H9 (cell line): ENCODE measurements around the gene ZNF264. TPM values are rescaled to one million over a fixed set of nuclear protein-coding genes. Genes with fewer than 3 reads are reported as not detected.

ENCODE experiments used
- DNase-seq: peaks from one replicate; pipeline ENCODE4 v3.0.0-alpha.2; 2017
- H2AFZ ChIP-seq: one replicate; pipeline ENCODE4 v1.6.1; 2013; ENCODE audit warnings: mild to moderate bottlenecking, low read length, control low read depth, moderate library complexity
- H2AK5ac ChIP-seq: 2 replicates; pipeline ENCODE4 v1.6.1; 2013; ENCODE audit warnings: low read length, control low read depth, mixed read lengths; ENCODE audit not compliant: insufficient read length
- H2BK120ac ChIP-seq: one replicate; pipeline ENCODE4 v1.6.1; 2013; ENCODE audit warnings: low read depth, mild to moderate bottlenecking, low read length, control low read depth, inconsistent platforms; ENCODE audit not compliant: poor library complexity, severe bottlenecking
- H2BK12ac ChIP-seq: 2 replicates; pipeline ENCODE4 v1.6.1; 2013; ENCODE audit warnings: low read length, control low read depth, mixed read lengths, low read depth; ENCODE audit not compliant: insufficient read length
- H2BK15ac ChIP-seq: 2 replicates; pipeline ENCODE4 v1.6.1; 2013; ENCODE audit warnings: low read depth, low read length, control low read depth
- H2BK20ac ChIP-seq: one replicate; pipeline ENCODE4 v1.6.1; 2013; ENCODE audit warnings: low read depth, mild to moderate bottlenecking, low read length, control low read depth, inconsistent platforms; ENCODE audit not compliant: poor library complexity, severe bottlenecking
- H2BK5ac ChIP-seq: 2 replicates; pipeline ENCODE4 v1.6.1; 2013; ENCODE audit warnings: low read length, control low read depth, mixed read lengths; ENCODE audit not compliant: insufficient read length
- H3K14ac ChIP-seq: 2 replicates; pipeline ENCODE4 v1.6.1; 2013; ENCODE audit warnings: low read length, control low read depth; ENCODE audit not compliant: insufficient read depth
- H3K18ac ChIP-seq: 2 replicates; pipeline ENCODE4 v1.6.1; 2013; ENCODE audit warnings: low read depth, mild to moderate bottlenecking, mixed read lengths, low read length, control low read depth; ENCODE audit not compliant: insufficient read length
- H3K23ac ChIP-seq: 2 replicates; pipeline ENCODE4 v1.6.1; 2013; ENCODE audit warnings: low read length, control low read depth, mixed read lengths, low read depth; ENCODE audit not compliant: insufficient read length
- H3K23me2 ChIP-seq: 2 replicates; pipeline ENCODE4 v1.6.1; 2013; ENCODE audit warnings: low read depth, mild to moderate bottlenecking, mixed read lengths, low read length, control low read depth; ENCODE audit not compliant: insufficient read length, poor library complexity, severe bottlenecking
- H3K27ac ChIP-seq: 2 replicates; pipeline ENCODE4 v1.5.1; 2013; ENCODE audit warnings: low read length, control low read depth, mixed read lengths, low read depth; ENCODE audit not compliant: insufficient read length
- H3K27me3 ChIP-seq: 2 replicates; pipeline ENCODE4 v1.6.1; 2013; ENCODE audit warnings: low read length, control low read depth, inconsistent platforms; ENCODE audit not compliant: insufficient read depth
- H3K4ac ChIP-seq: 2 replicates; pipeline ENCODE4 v1.6.1; 2013; ENCODE audit warnings: low read depth, mild to moderate bottlenecking, control low read depth, inconsistent platforms, low read length, moderate library complexity
- H3K4me1 ChIP-seq: 2 replicates; pipeline ENCODE4 v1.6.1; 2013; ENCODE audit warnings: low read length, control low read depth, inconsistent platforms; ENCODE audit not compliant: insufficient read depth
- H3K4me2 ChIP-seq: 2 replicates; pipeline ENCODE4 v1.6.1; 2013; ENCODE audit warnings: low read length, control low read depth, mixed read lengths; ENCODE audit not compliant: insufficient read length, insufficient read depth
- H3K56ac ChIP-seq: 2 replicates; pipeline ENCODE4 v1.6.1; 2013; ENCODE audit warnings: low read depth, mild to moderate bottlenecking, mixed read lengths, low read length, control low read depth; ENCODE audit not compliant: insufficient read length
- H3K79me1 ChIP-seq: 2 replicates; pipeline ENCODE4 v1.6.1; 2013; ENCODE audit warnings: low read depth, mild to moderate bottlenecking, moderate library complexity, low read length, control low read depth, inconsistent platforms; ENCODE audit not compliant: insufficient read depth, poor library complexity, severe bottlenecking
- H3K79me2 ChIP-seq: 2 replicates; pipeline ENCODE4 v1.6.1; 2013; ENCODE audit warnings: low read length, control low read depth, inconsistent platforms; ENCODE audit not compliant: insufficient read depth
- H3K9ac ChIP-seq: 2 replicates; pipeline ENCODE4 v1.6.1; 2013; ENCODE audit warnings: low read length, control low read depth, mixed read lengths; ENCODE audit not compliant: insufficient read length; ENCODE audit errors: extremely low read depth
- H3K9me3 ChIP-seq: one replicate; pipeline ENCODE4 v1.6.1; 2013; ENCODE audit warnings: low read depth, low read length, inconsistent platforms; ENCODE audit not compliant: control insufficient read depth
- H3T11ph ChIP-seq: one replicate; pipeline ENCODE4 v1.6.1; 2013; ENCODE audit warnings: mild to moderate bottlenecking, low read length, control low read depth, inconsistent platforms
- H4K20me1 ChIP-seq: one replicate; pipeline ENCODE4 v1.6.1; 2013; ENCODE audit not compliant: control insufficient read depth, insufficient read length, insufficient read depth
- H4K5ac ChIP-seq: 2 replicates; pipeline ENCODE4 v1.6.1; 2013; ENCODE audit warnings: low read depth, mild to moderate bottlenecking, mixed read lengths, low read length, control low read depth; ENCODE audit not compliant: insufficient read length
- H4K8ac ChIP-seq: replicated peaks from 2 replicates; pipeline ENCODE4 v1.6.1; 2013; ENCODE audit warnings: low read length, control low read depth, mixed read lengths, low read depth; ENCODE audit not compliant: insufficient read length
- H4K91ac ChIP-seq: 2 replicates; pipeline ENCODE4 v1.6.1; 2013; ENCODE audit warnings: low read depth, mild to moderate bottlenecking, moderate library complexity, mixed read lengths, low read length, control low read depth; ENCODE audit not compliant: insufficient read length
- H3K27ac Mint-ChIP-seq, 3 experiments: 2 replicates in 2 of 3; 3 replicates in 1 of 3; pipeline ENCODE4 v1.8.0; 2020 to 2021; ENCODE audit warnings: mixed read lengths in 3 of 3, mild to moderate bottlenecking in 1 of 3, moderate library complexity in 1 of 3
- H3K27me3 Mint-ChIP-seq: 2 replicates; pipeline ENCODE4 v1.8.0; 2021; ENCODE audit warnings: low read depth, mild to moderate bottlenecking, moderate library complexity, mixed read lengths
- H3K36me3 Mint-ChIP-seq, 3 experiments: 2 replicates in 2 of 3; 3 replicates in 1 of 3; pipeline ENCODE4 v1.8.0; 2020 to 2021; ENCODE audit warnings: low read depth in 3 of 3, mixed read lengths in 3 of 3; ENCODE audit not compliant: insufficient read depth in 1 of 3
- H3K4me1 Mint-ChIP-seq, 2 experiments: 2 replicates each; pipeline ENCODE4 v1.8.0; 2020; ENCODE audit warnings: mixed read lengths in 2 of 2
- H3K4me3 Mint-ChIP-seq, 2 experiments: 2 replicates in 1 of 2; 3 replicates in 1 of 2; pipeline ENCODE4 v1.8.0; 2020 to 2021; ENCODE audit warnings: mild to moderate bottlenecking in 2 of 2, mixed read lengths in 2 of 2, moderate library complexity in 1 of 2
- H3K9me3 Mint-ChIP-seq, 2 experiments: 2 replicates in 1 of 2; 3 replicates in 1 of 2; pipeline ENCODE4 v1.8.0; 2020; ENCODE audit warnings: mild to moderate bottlenecking in 2 of 2, mixed read lengths in 2 of 2, moderate library complexity in 1 of 2
- WGBS: extraction: QIAGEN DNeasy Blood & Tissue Kit; methylation state at CpG from one replicate; pipeline ENCODE4 v1.1.7; 2013; ENCODE audit warnings: missing lambda C conversion rate, low lambda C conversion rate, mixed read lengths; ENCODE audit not compliant: insufficient read length; ENCODE audit errors: extremely low coverage; 5-methylcytosine and 5-hydroxymethylcytosine counted together
- total RNA-seq: library from RNA; stranded (reverse); gene quantifications from 2 replicates; pipeline ENCODE4 v1.2.1, GENCODE V29; 2021
- TF ChIP-seq, protein P1 (sequence below): fragments of 200-600 bp; sonication (generic); conservative IDR thresholded peaks from 3 replicates; pipeline ENCODE4 v1.8.0; 2021; ENCODE audit warnings: antibody characterized with exemption, mild to moderate bottlenecking

The ZNF264 gene
- total RNA-seq, 1 experiment from 2014 or later, result 25.3 TPM

DNA sequence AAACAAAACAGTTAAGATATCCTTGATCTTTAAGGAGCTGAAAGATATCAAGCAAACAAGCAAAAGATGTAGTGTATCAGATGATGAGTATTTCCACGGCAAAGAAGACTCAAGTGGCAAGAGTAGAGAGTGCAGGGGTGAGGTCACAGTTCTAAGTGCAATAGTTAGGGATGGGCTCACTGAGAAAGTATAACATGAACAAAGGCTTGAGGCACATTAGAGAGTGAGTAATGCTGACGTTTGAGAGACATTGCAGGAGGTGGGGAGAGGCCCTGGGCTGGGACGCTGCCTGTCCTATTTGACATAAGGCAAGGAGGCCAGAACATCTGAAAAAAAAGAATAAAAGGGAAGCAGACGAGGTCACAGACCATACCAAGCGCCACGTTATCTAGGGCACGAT, 25.5 kb upstream of the ZNF264 start:
- Histone ChIP-seq H3K27ac (no peak overlapping the region), H2BK20ac (no peak overlapping the region), H3T11ph (no peak overlapping the region), H3K9me3 (peaks cover 24% of the 10 kb centered on the region), H3K27me3 (no peaks in the 10 kb centered on the region), H3K23me2 (no peaks in the 10 kb centered on the region), H2BK15ac (no peak overlapping the region), H2AK5ac (no peak overlapping the region), H3K23ac (no peak overlapping the region), H2AFZ (no peak overlapping the region), H3K79me1 (no peaks in the 10 kb centered on the region), H2BK120ac (no peak overlapping the region), H3K56ac (no peak overlapping the region), H3K79me2 (no peaks in the 10 kb centered on the region), H3K18ac (no peak overlapping the region), H3K4me2 (no peak overlapping the region), H4K20me1 (no peaks in the 10 kb centered on the region), H4K5ac (no peak overlapping the region), H3K4ac (no peak overlapping the region), H3K4me1 (no peaks in the 10 kb centered on the region), H3K14ac (no peak overlapping the region), H3K9ac (no peak overlapping the region), H2BK5ac (no peak overlapping the region), H2BK12ac (no peak overlapping the region), H4K8ac (no peak overlapping the region), H4K91ac (no peak overlapping the region)
- peaks cover 1% of the 10 kb centered on the region for H3K27me3 Mint-ChIP-seq
- H3K9me3 Mint-ChIP-seq, result peaks cover 53 to 57% of the 10 kb centered on the region in 2 experiments
- H3K4me1 Mint-ChIP-seq, result no peaks in the 10 kb centered on the region
- H3K36me3 Mint-ChIP-seq, result peaks cover 0 to 18% (median 5%) of the 10 kb centered on the region in 3 experiments; a peak in 6 of 7 replicates
- no peak for DNase-seq
- H3K27ac Mint-ChIP-seq, result no peak overlapping the region
- WGBS, result no CpG with 5 or more reads among the region's 7 CpGs
- no peak overlapping the region for H3K4me3 Mint-ChIP-seq
- TF ChIP-seq, protein P1, sequence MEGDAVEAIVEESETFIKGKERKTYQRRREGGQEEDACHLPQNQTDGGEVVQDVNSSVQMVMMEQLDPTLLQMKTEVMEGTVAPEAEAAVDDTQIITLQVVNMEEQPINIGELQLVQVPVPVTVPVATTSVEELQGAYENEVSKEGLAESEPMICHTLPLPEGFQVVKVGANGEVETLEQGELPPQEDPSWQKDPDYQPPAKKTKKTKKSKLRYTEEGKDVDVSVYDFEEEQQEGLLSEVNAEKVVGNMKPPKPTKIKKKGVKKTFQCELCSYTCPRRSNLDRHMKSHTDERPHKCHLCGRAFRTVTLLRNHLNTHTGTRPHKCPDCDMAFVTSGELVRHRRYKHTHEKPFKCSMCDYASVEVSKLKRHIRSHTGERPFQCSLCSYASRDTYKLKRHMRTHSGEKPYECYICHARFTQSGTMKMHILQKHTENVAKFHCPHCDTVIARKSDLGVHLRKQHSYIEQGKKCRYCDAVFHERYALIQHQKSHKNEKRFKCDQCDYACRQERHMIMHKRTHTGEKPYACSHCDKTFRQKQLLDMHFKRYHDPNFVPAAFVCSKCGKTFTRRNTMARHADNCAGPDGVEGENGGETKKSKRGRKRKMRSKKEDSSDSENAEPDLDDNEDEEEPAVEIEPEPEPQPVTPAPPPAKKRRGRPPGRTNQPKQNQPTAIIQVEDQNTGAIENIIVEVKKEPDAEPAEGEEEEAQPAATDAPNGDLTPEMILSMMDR, result no peak
